Muscle of arm (tissue), 12 donors: ENCODE data around the gene CDH4. TPM values are rescaled to one million over a fixed set of nuclear protein-coding genes. Genes with fewer than 3 reads are reported as not detected.
"Not testable (repeated sequence)": the region's sequence is repeated elsewhere in the genome, so short reads cannot be mapped to it uniquely, and the experiment has no call there.

ENCODE experiments used
- DNase-seq: peaks from one replicate; pipeline ENCODE4 v3.0.0-alpha.2; 2013
- polyA plus RNA-seq, 12 donors: library from polyadenylated mRNA; unstranded; fragments of 120-200 nt; gene quantifications; one replicate each; pipeline ENCODE4 v1.2.1, GENCODE V29; 2013; ENCODE audit not compliant: insufficient read length in 12 of 12

CDH4 gene
- polyA plus RNA-seq, 12 donors, result 0.79 to 1.4 (median 1.0) TPM; not detected in 2

DNA sequence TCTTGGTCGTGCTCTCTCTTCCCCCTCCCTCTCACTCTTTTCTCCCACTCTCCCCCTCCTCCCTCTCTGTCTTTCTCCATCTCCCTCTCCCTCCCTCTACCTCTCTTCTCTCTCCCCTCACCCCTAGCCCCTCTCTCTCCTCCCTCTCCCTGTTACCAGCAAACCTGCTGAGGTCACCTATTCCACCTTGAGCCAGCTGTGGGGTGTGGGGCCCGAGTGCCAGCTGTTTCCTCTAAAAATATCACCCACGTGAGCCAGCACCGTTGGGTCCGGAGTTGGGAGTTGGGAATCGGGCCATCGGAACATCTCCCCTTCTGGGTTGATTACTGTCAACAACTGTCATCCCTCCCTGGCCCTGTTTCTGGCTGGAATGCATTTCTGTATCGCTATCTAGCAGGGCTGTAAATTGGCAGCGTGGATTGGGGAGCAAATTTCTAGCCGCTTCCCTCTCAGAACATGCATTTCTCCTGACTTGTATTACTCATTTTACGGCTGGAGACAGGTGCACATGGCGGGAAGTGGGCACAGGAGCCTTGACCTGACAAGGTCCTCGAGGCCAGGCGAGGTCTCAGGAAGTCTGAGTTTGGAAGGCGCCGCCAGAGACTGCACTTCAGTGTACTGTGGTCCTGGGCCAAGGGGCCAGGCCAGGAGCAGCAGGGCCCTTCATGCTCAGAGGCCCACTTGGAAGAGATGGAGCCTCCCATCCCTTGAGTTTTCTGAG, 165.3 kb downstream of the CDH4 start:
- no peak for DNase-seq

DNA sequence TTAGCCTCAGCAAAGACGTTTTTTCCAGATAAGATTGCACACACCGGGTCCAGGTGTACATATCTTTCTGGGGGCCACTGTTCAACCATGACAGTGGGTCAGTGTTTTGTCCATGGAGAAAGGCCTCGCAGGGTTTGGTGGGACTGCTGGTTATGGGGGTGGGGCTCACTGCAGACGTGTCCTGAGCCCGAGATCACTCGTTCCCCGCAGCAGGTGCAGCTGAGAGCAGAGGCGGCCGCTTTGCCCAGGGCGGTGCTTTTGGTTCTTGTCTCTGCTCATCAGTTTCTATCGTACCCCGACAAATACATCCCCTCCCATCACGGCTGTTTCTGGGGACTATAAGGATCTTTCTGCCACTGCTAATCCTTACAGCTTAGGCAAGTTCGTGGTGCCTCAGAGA, 166.9 kb downstream of the CDH4 start:
- DNase-seq, result no peak

GRCh38 chr20:61419501-61419900, 167.4 kb downstream of the CDH4 start:
- DNase-seq, result no peak

GRCh38 chr20:61420056-61420455, 168.0 kb downstream of the CDH4 start:
- DNase-seq, result no peak

- no peak for DNase-seq
Measured at GRCh38 chr20:61420781-61421180, 168.7 kb downstream of the CDH4 start.

DNA sequence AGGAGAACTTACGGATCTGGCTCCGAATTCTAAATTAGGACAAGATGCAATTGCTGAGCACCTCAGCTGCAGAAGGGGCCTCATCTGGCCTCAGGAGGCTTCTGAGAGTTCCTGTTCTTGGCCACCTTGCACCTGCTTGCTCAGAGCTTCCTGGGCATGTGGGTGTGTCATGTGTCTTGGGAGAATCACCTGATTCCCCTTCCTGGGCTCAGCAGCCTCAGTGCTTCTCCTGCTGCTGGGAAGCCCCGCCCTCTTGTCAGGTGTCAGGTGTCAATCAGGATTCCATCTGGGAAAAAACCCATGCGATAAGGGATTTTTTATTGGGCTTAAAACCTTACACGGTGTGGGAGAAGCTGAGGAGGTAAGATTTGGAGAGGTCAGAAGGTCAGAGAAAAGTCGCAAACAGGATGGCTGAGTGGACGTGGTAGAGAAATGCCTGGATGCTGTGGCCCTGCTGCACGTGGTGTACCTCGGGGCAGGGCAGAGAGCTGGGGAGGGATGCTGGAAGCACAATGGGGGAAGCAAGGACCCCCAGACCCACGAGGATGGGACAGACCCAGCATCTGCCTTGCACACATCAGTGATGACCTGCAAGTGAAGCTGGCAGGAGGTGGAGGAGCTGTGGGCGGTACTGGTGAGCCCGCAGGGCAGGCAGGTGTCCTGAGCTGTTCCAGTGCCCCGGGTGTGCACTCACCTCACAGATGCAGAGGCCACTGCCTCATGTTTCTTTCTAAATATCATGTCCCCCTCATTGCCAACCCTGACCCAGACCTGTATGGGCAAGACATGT, 170.8 kb downstream of the CDH4 start:
- DNase-seq, result no peak

DNA sequence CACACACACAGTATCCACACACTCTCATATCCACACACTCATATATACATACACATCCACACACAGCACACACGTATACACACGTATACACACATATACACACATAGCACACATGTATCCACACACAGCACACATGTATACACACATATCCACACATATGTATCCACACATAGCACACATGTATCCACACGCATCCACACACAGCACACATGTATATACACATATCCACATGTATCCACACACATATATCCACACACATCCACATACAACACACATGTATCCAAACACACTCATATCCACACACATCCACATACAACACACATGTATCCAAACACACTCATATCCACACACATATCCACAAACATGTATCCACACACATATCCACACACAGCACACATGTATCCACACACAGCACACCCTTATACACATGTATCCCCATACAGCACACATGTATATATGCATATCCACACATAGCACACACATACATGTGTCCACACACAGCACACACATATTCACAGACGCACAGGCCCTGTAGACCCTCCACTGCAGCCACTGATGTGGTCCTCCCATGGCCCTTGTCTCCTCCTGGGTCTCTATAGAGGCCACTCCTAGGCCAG, 172.1 kb downstream of the CDH4 start:
- no peak for DNase-seq

DNA sequence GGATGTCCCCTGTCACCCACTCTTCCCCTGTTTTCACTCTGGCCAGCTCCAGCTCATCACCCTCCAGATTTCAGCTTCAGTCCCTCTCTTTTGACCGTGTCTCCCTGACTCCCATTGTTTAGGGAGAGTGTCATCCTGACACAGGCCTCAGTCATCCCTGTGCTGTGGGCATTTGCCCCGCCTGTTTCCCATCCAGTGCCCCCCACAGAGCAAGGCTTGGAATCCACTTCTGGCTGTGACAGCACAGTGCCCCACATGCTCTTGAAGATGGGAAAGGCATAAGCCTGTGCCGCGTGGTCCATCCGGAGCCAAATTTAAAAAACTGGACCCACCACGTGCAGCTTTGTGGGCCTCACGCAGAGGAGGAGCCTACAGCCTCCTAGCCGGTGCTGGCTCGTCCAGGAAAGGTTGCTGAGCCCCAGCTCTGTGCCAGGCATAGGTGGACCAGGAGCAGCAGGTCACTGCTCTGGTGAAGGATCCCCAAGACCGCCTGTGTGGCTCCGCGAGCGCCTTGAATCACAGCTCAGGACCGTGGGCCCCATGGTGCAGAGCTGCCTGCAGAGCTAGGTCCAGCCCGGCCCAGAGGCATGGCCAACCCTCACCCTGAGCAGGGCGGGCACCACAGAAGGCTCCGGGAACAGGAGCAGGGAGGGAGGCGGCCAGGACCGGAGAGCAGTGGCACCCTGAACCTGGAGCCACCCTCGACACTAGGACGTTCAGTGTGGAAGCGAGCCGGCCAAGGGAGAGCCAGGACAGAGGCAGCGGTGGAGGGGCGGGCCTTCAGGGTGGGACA, 172.8 kb downstream of the CDH4 start:
- DNase-seq, result no peak

GRCh38 chr20:61425541-61425991, 173.5 kb downstream of the CDH4 start:
- not testable (repeated sequence) for DNase-seq

GRCh38 chr20:61426352-61426751, 174.3 kb downstream of the CDH4 start:
- DNase-seq, result no peak

- DNase-seq, result no peak
Measured at GRCh38 chr20:61429458-61430227, 177.6 kb downstream of the CDH4 start.

GRCh38 chr20:61430228-61430624, 178.2 kb downstream of the CDH4 start:
- DNase-seq, result no peak

- no peak for DNase-seq
Measured at GRCh38 chr20:61433176-61433575, 181.1 kb downstream of the CDH4 start.

- DNase-seq, result no peak
Measured at GRCh38 chr20:61433816-61434215, 181.8 kb downstream of the CDH4 start.

DNA sequence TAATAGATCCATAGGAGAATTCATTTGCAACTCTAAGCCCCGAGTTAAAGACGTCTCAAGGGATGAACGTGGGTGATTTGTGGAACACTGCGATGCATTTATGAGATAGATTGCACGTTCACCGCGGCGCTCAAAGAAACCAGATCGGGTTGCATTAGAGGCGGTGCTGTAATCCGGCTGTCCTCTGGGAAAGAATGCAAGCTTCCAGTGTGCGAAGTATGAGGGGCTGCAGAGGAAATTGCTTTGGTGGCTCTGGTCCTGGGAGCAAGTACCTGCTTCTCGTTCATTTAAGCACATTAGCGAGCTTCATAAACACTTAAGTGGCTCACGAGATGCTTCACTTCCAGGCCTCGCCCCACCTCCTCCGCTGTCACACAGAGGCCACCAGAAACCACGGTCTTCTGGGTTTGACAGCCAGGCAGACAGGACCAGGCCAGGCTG, 182.3 kb downstream of the CDH4 start:
- DNase-seq, result no peak

DNA sequence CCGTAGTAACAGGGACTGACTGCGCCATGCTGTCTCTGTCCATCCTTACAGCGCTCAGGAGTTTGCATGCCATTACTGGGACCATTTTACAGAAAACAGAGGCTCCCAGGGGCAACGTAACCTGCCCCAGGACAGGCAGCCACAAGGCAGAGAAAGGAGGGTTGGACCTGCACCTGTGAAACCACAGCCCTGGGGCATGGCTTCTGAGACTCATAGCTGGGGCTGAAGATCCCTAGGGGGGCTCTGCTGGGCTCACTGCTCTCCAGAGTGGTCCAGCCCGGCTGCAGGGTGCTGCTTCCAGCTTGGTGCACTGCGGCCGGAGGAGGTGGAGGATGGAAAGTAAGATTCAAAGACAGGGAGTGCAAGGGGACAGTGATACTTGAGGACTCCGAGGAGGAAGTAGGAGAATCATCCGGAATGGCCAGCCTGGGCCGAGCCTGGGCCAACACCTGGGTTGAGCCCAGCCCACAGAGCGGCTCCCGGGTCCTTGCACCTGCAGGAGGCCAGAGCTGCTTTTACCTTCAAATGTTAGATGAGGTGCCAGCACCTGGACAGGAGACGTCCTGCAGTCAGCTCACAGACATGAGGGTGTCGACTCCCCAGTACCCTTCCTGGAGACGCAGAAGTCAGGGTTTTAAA, 183.2 kb downstream of the CDH4 start:
- no peak for DNase-seq

DNA sequence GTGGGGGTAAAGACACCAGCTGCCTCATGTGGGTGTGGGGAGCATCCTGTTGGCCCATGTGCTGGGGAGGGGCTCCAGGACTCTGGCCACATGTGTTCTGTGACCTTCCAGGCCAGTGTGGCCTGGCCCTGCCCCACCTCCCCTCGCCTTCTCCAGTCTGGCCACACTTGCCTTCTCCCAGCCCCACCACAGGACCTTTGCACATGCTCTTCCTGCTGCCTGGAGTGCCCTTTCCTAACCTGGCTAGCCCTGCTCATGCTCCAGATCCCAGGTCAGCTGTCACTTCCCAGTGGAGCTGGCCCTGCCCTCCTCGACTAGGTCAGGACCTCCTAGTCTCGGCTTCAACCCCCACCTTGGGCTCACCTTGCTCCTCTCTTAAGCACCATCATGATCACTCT, 183.8 kb downstream of the CDH4 start:
- DNase-seq, result no peak

DNA sequence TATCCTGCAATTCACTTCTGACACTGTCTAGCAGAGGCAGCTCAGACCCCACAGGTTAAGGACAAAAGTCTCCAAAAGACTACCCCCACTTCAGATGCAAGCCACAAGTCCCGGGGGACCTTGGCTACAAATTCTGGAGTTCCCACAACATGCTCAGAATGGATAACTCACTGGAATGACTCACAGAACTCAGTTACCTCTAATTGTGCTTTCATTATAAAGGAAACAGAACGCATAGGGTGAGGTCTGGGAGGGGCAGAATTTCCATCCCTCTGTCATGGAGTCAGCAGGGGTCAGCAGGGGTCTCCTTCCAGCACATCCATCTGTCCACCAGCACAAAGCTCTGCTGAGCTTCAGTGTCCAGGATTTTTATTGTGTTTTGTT, 184.2 kb downstream of the CDH4 start:
- DNase-seq, result no peak

DNA sequence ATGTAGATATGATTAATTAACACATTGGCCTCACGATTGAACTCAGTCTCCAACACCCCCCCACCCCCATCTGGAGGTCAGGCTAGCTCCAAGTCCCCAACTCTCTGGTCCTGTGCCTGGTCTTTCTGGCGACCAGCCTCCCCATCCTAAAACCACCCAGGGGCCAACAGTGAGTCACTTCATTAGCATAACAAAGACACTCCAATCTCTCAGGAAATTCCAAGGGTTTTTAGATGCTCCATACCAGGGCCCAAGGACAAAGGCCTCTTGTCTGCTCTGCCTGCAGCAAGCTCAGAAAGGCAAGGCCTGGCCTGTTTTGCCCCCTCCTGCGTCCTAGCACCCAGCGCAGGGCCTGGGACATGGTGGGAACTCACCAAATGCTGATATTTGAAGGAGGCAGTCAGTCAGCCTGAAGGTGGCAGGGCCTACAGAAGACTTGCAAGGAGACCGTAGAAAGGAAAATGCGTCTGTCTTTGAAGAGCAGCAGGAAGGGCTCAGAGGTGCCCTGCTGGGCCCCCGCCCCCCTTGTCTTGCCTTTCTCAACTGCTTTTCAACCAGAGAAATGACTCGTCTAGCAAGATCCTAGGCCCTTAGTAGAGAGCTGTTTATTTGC, 184.7 kb downstream of the CDH4 start:
- no peak for DNase-seq
